Colonic mucosa (tissue), 4 donors: ENCODE measurements around the gene SH3BP1. TPM values are rescaled to one million over a fixed set of nuclear protein-coding genes. Genes with fewer than 3 reads are reported as not detected.
A peak's percentile ranks its signal among the peaks of the same experiment; 100 is the strongest.

Source experiments
- DNase-seq: peaks from one replicate; pipeline ENCODE4 v3.0.0-alpha.2; 2020
- H3K27ac ChIP-seq: fragments of 200-600 bp; one replicate; pipeline ENCODE4 v1.8.0; 2021
- H3K27me3 ChIP-seq: fragments of 200-600 bp; one replicate; pipeline ENCODE4 v1.8.0; 2021
- H3K36me3 ChIP-seq: fragments of 200-600 bp; one replicate; pipeline ENCODE4 v1.8.0; 2021
- H3K4me1 ChIP-seq: fragments of 200-600 bp; one replicate; pipeline ENCODE4 v1.8.0; 2021; ENCODE audit warnings: mild to moderate bottlenecking
- H3K4me3 ChIP-seq: fragments of 200-600 bp; one replicate; pipeline ENCODE4 v1.8.0; 2021
- H3K9ac ChIP-seq, 2 donors: one replicate each; pipeline ENCODE4 v1.7.0; 2013; ENCODE audit warnings: control low read depth in 2 of 2, low read depth in 2 of 2, low read length in 2 of 2
- H3K9me3 ChIP-seq: fragments of 200-600 bp; one replicate; pipeline ENCODE4 v1.8.0; 2021
- intact Hi-C: fragments of 100-400 bp; cut with DNase I; formaldehyde crosslinking; loops from one replicate; pipeline ENCODE4 v1.14.1; 2022
- total RNA-seq, 2 donors: library from RNA; stranded (reverse); fragmentation: NEBNext Ultra II Directional in 1 of 2; extraction: Animal tissue kit (Norgen Biotek cat#: 25700) in 1 of 2; gene quantifications; one replicate each; pipeline ENCODE4 v1.2.1, GENCODE V29; 2021
- TF ChIP-seq, protein P1 (sequence below): fragments of 200-600 bp; IDR thresholded peaks from one replicate; pipeline ENCODE4 v1.8.0; 2022; ENCODE audit warnings: antibody characterized with exemption, mild to moderate bottlenecking
- donor health status: healthy.
- donor health status: DM: no; HTN: no; CAD: no.
- donor health status: DM: no; HTN: no; CAD: no.

The SH3BP1 gene
- total RNA-seq, 2 donors from 2014 or later = 91.8 to 125 TPM

DNA sequence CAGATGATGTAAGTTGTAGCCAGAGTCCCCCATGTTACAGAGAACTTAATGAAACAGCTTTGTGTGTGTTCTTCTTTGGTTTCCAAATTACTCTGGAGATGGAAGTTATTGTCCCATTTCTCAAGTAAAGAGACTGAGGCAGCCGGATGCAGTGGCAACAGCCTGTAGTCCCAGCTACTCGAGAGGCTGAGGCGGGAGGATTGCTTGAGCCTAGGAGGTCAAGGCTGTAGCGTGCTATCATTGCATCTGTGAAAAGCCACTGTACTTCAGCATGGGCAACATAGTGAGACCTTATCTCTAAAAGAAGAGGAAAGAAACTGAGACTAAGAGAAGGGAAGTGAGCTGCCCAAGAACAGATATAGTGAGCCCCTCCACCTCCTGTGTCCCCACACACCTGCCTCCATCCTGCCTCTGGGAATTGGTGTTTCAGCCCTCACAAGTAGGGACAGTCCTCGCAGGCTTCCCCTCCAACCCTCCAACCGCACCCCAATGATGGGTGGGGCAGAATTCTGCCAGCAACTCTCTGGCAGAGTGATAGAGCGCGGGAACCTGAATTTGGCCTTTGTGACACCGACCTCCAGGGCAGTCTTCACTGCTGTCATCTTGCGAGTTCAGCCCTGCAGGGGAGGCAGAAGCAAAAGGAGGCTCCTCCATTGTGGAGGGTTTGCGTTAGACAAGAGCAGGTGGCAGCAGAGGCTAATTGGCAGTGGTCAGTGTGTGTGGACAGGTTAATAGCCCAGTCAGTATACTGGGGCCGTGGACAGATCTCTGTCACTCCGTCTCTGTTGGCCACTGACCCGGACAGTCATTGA is 20.6 kb downstream of the SH3BP1 start:
- TF ChIP-seq, protein P1, sequence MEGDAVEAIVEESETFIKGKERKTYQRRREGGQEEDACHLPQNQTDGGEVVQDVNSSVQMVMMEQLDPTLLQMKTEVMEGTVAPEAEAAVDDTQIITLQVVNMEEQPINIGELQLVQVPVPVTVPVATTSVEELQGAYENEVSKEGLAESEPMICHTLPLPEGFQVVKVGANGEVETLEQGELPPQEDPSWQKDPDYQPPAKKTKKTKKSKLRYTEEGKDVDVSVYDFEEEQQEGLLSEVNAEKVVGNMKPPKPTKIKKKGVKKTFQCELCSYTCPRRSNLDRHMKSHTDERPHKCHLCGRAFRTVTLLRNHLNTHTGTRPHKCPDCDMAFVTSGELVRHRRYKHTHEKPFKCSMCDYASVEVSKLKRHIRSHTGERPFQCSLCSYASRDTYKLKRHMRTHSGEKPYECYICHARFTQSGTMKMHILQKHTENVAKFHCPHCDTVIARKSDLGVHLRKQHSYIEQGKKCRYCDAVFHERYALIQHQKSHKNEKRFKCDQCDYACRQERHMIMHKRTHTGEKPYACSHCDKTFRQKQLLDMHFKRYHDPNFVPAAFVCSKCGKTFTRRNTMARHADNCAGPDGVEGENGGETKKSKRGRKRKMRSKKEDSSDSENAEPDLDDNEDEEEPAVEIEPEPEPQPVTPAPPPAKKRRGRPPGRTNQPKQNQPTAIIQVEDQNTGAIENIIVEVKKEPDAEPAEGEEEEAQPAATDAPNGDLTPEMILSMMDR = no peak
- Histone ChIP-seq H3K36me3 (no peaks in the 10 kb centered on the region), H3K9me3 (no peaks in the 10 kb centered on the region), H3K4me1 (peaks cover 19% of the 10 kb centered on the region), H3K4me3 (peak overlapping the region; percentile 60), H3K9ac (peak overlapping the region; percentile 89 to 91), H3K27me3 (no peaks in the 10 kb centered on the region), H3K27ac (peak overlapping the region; percentile 37)
- intact Hi-C loops = no loop called here
- peak; percentile 69 for DNase-seq

- intact Hi-C loops = no loop called here
- Histone ChIP-seq H3K27me3 (no peaks in the 10 kb centered on the region), H3K27ac (peak overlapping the region; percentile 37), H3K4me1 (peaks cover 19% of the 10 kb centered on the region), H3K9me3 (no peaks in the 10 kb centered on the region), H3K36me3 (no peaks in the 10 kb centered on the region), H3K4me3 (peak overlapping the region; percentile 60), H3K9ac (peak overlapping the region in 1 of 2 donors; percentile 91)
- TF ChIP-seq, protein P1 = no peak
- DNase-seq = no peak
These were observed 21.2 kb downstream of the SH3BP1 start for GRCh38 chr22:37660709-37661045.

DNA sequence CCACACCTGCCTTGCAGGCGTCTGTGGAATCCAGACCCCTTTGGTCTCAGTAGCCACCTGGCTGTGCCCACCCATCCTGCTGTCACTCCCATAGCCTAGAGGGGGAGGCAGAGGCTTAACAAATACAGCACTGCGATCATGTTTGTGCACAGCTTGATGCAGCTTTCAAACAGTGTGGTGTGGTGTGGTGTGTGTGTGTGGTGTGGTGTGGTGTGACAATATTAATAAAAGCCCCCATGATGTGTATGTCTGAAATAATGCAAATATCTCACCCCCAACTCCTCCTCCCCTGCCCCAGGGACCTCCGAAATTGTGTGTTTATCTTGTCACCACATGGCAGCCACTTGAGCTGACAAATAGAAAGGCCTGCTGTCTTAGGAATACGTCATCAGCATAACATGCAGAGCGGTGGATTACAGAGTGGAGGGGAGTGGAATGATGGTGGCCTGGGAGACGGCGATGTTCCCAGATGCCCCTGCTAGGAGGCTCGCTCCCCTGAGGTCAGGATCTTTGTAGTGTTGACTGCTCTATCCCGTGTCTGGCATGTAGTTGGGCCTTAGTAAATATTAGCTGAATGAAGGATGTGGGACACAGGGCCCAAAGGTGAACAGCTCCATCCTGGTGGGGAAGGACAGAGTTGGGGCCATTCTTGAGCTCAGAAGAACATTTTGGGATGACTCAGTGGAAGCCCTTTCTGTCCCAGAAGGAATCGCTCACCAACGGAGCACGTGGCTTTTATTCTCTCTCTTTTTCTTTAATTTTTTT is 21.9 kb downstream of the SH3BP1 start:
- TF ChIP-seq, protein P1 = no peak
- H3K36me3 ChIP-seq = no peaks in the 10 kb centered on the region
- peaks cover 19% of the 10 kb centered on the region for H3K4me1 ChIP-seq
- no peaks in the 10 kb centered on the region for H3K27me3 ChIP-seq
- H3K9me3 ChIP-seq = no peaks in the 10 kb centered on the region
- peak overlapping the region; percentile 37 for H3K27ac ChIP-seq
- no peak for DNase-seq
- intact Hi-C loops = no loop called here
- peak overlapping the region in 1 of 2 donors; percentile 91 for H3K9ac ChIP-seq
- no peak overlapping the region for H3K4me3 ChIP-seq

GRCh38 chr22:37662039-37662438 is 22.6 kb downstream of the SH3BP1 start:
- TF ChIP-seq, protein P1 = no peak
- no peak for DNase-seq
- intact Hi-C loops = no loop called here
- no peak overlapping the region for H3K4me3 ChIP-seq
- H3K27ac ChIP-seq = peak overlapping the region; percentile 37
- H3K4me1 ChIP-seq = peaks cover 19% of the 10 kb centered on the region
- no peaks in the 10 kb centered on the region for H3K36me3 ChIP-seq
- H3K27me3 ChIP-seq = no peaks in the 10 kb centered on the region
- no peaks in the 10 kb centered on the region for H3K9me3 ChIP-seq
- H3K9ac ChIP-seq = peak overlapping the region in 1 of 2 donors; percentile 22

DNA sequence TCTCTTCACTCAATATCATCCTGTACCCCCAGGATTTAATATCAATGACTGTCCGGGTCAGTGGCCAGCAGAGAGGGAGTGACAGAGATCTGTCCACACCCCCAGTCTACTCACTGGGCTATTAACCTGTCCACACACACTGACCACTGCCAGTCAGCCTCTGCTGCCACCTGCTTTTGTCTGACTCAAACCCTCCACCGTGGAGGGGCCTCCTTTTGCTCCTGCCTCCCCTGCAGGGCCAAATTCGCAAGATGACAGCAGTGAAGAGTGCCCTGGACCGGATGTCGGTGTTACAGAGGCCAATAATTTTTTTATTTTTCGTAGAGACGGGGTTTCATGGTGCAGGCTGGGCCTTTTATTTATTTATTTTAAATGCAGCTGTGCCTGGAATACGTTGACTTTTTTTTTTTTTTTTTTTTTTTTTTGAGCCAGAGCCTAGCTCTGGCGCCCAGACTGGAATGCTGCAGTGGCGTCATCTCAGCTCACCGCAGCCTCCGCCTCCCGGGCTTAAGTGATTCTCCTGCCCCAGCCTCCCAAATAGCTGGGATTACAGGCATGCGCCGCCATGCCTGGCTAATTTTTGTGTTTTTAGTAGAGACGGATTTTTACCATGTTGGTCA is 24.2 kb downstream of the SH3BP1 start:
- Histone ChIP-seq H3K4me1 (peaks cover 19% of the 10 kb centered on the region), H3K9me3 (no peaks in the 10 kb centered on the region), H3K27me3 (no peaks in the 10 kb centered on the region), H3K36me3 (no peaks in the 10 kb centered on the region), H3K4me3 (no peak overlapping the region), H3K27ac (no peak overlapping the region), H3K9ac (peak overlapping the region in 1 of 2 donors; percentile 17)
- DNase-seq = no peak
- TF ChIP-seq, protein P1 = no peak
- intact Hi-C loops = no loop called here
